LNCaP clone FGC (cell line): Measurements from ENCODE around the gene BCAS4.

Experiments
- DNase-seq: peaks from one replicate; pipeline ENCODE4 v3.0.0-alpha.2; 2011; ENCODE audit warnings: low read depth
- H3K4me3 ChIP-seq: 2 replicates; pipeline ENCODE4 v1.5.1; 2011; ENCODE audit warnings: mild to moderate bottlenecking, low read depth, low read length, control low read depth
- TF ChIP-seq, protein P1 (sequence below): IDR thresholded peaks from 2 replicates; pipeline ENCODE4 v1.5.1; 2012; ENCODE audit warnings: mild to moderate bottlenecking; ENCODE audit not compliant: control insufficient read depth, insufficient read depth; ENCODE audit errors: extremely low read depth

BCAS4 gene

GRCh38 chr20:50802289-50802688, 7.4 kb downstream of the BCAS4 start:
- DNase-seq = no peak
- no peak overlapping the region for H3K4me3 ChIP-seq
- TF ChIP-seq, protein P1, sequence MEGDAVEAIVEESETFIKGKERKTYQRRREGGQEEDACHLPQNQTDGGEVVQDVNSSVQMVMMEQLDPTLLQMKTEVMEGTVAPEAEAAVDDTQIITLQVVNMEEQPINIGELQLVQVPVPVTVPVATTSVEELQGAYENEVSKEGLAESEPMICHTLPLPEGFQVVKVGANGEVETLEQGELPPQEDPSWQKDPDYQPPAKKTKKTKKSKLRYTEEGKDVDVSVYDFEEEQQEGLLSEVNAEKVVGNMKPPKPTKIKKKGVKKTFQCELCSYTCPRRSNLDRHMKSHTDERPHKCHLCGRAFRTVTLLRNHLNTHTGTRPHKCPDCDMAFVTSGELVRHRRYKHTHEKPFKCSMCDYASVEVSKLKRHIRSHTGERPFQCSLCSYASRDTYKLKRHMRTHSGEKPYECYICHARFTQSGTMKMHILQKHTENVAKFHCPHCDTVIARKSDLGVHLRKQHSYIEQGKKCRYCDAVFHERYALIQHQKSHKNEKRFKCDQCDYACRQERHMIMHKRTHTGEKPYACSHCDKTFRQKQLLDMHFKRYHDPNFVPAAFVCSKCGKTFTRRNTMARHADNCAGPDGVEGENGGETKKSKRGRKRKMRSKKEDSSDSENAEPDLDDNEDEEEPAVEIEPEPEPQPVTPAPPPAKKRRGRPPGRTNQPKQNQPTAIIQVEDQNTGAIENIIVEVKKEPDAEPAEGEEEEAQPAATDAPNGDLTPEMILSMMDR = no peak

DNA sequence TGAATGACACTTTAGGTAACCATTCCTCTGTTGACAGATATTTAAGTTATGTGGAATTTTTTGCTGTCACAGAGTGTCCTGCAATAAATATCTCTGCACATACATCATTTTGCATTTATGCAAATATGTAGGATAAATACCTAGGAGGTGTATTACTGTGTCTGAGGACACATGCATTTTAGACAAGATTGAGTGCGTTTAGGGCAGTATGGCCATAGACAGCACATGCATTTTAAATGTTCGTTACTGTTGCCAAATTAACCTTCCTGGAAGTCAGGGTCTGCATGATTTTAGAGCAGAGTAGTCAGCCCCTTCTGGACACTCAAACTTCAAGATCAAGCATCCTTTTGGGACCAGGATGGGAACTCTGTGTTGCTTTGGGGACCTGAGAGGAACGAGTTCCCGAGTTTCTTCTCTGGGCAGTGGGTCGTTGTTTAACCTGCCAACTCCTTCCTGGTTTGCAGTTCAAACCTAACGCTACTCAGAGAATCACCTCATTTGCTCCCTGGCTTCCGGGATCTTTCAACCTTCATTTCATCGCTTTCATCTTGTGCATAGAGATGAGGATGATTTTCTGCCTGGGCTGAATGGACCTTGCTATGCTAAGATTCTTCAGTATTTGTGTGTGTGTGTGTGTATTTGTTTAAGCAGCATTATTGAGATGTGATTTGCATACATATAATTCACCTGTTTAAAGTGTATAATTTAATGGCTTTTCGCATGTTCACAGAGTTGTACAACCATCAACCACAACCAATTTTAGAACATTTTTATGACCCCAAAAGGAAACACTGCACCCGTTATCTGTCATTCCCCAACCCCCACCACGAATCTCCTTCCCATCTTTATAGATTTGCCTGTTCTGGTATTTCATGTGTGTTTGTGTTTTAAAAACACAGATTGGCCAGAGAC, 9.8 kb downstream of the BCAS4 start:
- no peak overlapping the region for H3K4me3 ChIP-seq

GRCh38 chr20:50805349-50805684, 10.5 kb downstream of the BCAS4 start:
- TF ChIP-seq, protein P1 = no peak
- no peak overlapping the region for H3K4me3 ChIP-seq

More for the DNA sequence above, 9.8 kb downstream of the BCAS4 start:
- DNase-seq = no peak
- TF ChIP-seq, protein P1 = no peak

DNA sequence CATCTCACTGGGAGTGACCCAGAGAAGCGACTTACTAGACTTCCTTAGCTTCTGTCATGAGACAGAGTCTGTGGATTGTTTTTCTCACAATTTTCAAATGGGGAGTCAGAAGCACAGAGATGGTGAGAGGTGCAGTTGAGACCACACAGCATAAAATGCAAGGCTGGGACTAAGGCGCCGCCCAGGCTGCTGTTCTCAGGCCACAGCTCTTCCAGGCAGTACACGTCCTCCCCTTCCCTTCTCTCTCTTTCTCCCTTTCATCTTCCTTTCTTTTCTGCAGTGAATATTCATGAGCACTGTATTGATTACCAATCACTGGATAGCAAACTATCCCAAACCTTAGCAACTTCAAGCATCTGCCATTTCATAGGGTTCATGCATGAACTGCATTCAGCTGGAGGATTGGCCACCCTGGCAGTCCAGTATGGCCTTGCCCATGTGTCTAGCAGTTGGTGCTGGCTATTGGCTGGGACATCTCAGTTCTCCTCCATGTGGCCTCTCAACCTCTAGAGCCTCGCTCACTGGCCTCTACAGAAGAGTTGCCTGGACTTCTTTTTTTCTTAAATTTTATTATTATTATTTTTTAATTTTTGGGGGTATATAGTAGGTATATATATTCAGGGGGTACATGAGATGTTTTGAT, 11.4 kb downstream of the BCAS4 start:
- DNase-seq = no peak
- TF ChIP-seq, protein P1 = no peak
- no peak overlapping the region for H3K4me3 ChIP-seq

More at GRCh38 chr20:50805349-50805684, 10.5 kb downstream of the BCAS4 start:
- no peak for DNase-seq

GRCh38 chr20:50810063-50810462, 15.2 kb downstream of the BCAS4 start:
- no peak for DNase-seq
- TF ChIP-seq, protein P1 = no peak
- H3K4me3 ChIP-seq = no peak overlapping the region

DNA sequence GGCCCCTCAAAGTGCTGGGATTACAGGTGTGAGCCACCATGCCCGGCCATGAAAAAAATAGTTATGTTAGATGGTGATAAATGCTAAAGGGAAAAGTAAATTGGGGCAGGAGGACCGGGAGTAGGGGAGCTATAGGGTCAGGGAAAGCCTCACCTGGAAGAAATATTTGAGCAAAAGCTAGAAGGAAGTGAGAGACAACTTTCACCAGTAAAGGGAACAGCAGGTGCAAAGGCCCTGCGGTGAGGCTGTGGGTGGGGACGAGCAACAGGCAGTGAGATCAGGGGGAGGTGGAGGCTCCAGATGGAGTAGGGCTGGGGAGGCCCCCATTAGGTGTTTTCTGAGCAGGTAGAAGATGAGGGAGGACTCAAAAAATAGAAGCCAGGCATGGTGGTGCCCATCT, 16.0 kb downstream of the BCAS4 start:
- no peak overlapping the region for H3K4me3 ChIP-seq
- TF ChIP-seq, protein P1 = no peak
- no peak for DNase-seq
